ENCODE data around the gene ARHGAP12.

ARHGAP12 gene

GRCh38 chr10:31759799-31760626 is 168.6 kb downstream of the ARHGAP12 start:
- Histone ChIP-seq H3K9me2 (replicated peaks; ENCODE audit: low read depth, low read length) (no peaks in the 10 kb centered on the region), H3K4me2 (ENCODE audit: low read depth, low read length, poor library complexity, severe bottlenecking) (peak overlapping the region; percentile 88), H3K79me2 (ENCODE audit: insufficient read depth, low read length) (no peaks in the 10 kb centered on the region), H3F3A (ENCODE audit: low read depth) (no peaks in the 10 kb centered on the region), H3K9me3 (ENCODE audit: insufficient read depth, low read depth, low read length) (no peaks in the 10 kb centered on the region), H4K20me1 (ENCODE audit: insufficient read depth, low read length, poor library complexity, severe bottlenecking) (no peaks in the 10 kb centered on the region), H3K27me3 (ENCODE audit: insufficient read depth, low read length, poor library complexity, severe bottlenecking) (no peaks in the 10 kb centered on the region), H3K4me1 (ENCODE audit: insufficient read depth, low read length, poor library complexity, severe bottlenecking) (peaks cover 8% of the 10 kb centered on the region), H2AFZ (ENCODE audit: low read length) (peak overlapping the region; percentile 99), H3K36me3 (ENCODE audit: insufficient read depth, low read length) (no peaks in the 10 kb centered on the region), H3K9ac (ENCODE audit: low read depth, low read length, poor library complexity, severe bottlenecking) (peak overlapping the region; percentile 61), H3K4me3 (ENCODE audit: low read length, poor library complexity, severe bottlenecking) (peak overlapping the region; percentile 98)
- TF ChIP-seq CTCF (conservative IDR thresholded peaks at IDR 0.05; ENCODE audit: low read length) (no peak), EZH2phosphoT487 (IDR thresholded peaks at IDR 0.05; ENCODE audit: borderline replicate concordance) (no peak)

- Histone ChIP-seq H3K36me3 (ENCODE audit: insufficient read depth, low read length) (no peaks in the 10 kb centered on the region), H3K9me2 (replicated peaks; ENCODE audit: low read depth, low read length) (no peaks in the 10 kb centered on the region), H3K4me3 (ENCODE audit: low read length, poor library complexity, severe bottlenecking) (peak overlapping the region; percentile 98), H2AFZ (ENCODE audit: low read length) (peak overlapping the region; percentile 99), H3K4me2 (ENCODE audit: low read depth, low read length, poor library complexity, severe bottlenecking) (peak overlapping the region; percentile 88), H3K9ac (ENCODE audit: low read depth, low read length, poor library complexity, severe bottlenecking) (peak overlapping the region; percentile 61), H4K20me1 (ENCODE audit: insufficient read depth, low read length, poor library complexity, severe bottlenecking) (no peaks in the 10 kb centered on the region), H3K27me3 (ENCODE audit: insufficient read depth, low read length, poor library complexity, severe bottlenecking) (no peaks in the 10 kb centered on the region), H3F3A (ENCODE audit: low read depth) (no peaks in the 10 kb centered on the region), H3K9me3 (ENCODE audit: insufficient read depth, low read depth, low read length) (no peaks in the 10 kb centered on the region), H3K4me1 (ENCODE audit: insufficient read depth, low read length, poor library complexity, severe bottlenecking) (peaks cover 8% of the 10 kb centered on the region), H3K79me2 (ENCODE audit: insufficient read depth, low read length) (no peaks in the 10 kb centered on the region)
- TF ChIP-seq EZH2phosphoT487 (IDR thresholded peaks at IDR 0.05; ENCODE audit: borderline replicate concordance) (no peak), CTCF (conservative IDR thresholded peaks at IDR 0.05; ENCODE audit: low read length) (no peak)
Measured at GRCh38 chr10:31759124-31759798, 169.4 kb downstream of the ARHGAP12 start.

GRCh38 chr10:31758495-31758894 is 170.1 kb downstream of the ARHGAP12 start:
- H4K20me1 ChIP-seq (ENCODE audit: insufficient read depth, low read length, poor library complexity, severe bottlenecking): no peaks in the 10 kb centered on the region
- H3K9me3 ChIP-seq (ENCODE audit: insufficient read depth, low read depth, low read length): no peaks in the 10 kb centered on the region
- H3K27me3 ChIP-seq (ENCODE audit: insufficient read depth, low read length, poor library complexity, severe bottlenecking): no peaks in the 10 kb centered on the region
- peaks cover 8% of the 10 kb centered on the region for H3K4me1 ChIP-seq (ENCODE audit: insufficient read depth, low read length, poor library complexity, severe bottlenecking)
- H3F3A ChIP-seq (ENCODE audit: low read depth): no peaks in the 10 kb centered on the region
- H3K79me2 ChIP-seq (ENCODE audit: insufficient read depth, low read length): no peaks in the 10 kb centered on the region
- no peak overlapping the region for H3K4me3 ChIP-seq (ENCODE audit: low read length, poor library complexity, severe bottlenecking)
- no peak overlapping the region for H3K9ac ChIP-seq (ENCODE audit: low read depth, low read length, poor library complexity, severe bottlenecking)
- TF ChIP-seq EZH2phosphoT487 (IDR thresholded peaks at IDR 0.05; ENCODE audit: borderline replicate concordance): no peak
- TF ChIP-seq CTCF (conservative IDR thresholded peaks at IDR 0.05; ENCODE audit: low read length): no peak
- H3K9me2 ChIP-seq (replicated peaks; ENCODE audit: low read depth, low read length): no peaks in the 10 kb centered on the region
- no peaks in the 10 kb centered on the region for H3K36me3 ChIP-seq (ENCODE audit: insufficient read depth, low read length)
- no peak overlapping the region for H2AFZ ChIP-seq (ENCODE audit: low read length)
- no peak overlapping the region for H3K4me2 ChIP-seq (ENCODE audit: low read depth, low read length, poor library complexity, severe bottlenecking)

All from Loucy (cell line).